ENCODE results near the gene MAD2L2. TPM values are rescaled to one million over a fixed set of nuclear protein-coding genes. Genes with fewer than 3 reads are reported as not detected.

MAD2L2 gene
- polyA plus RNA-seq, 2 donors, result 8.1 to 18.5 TPM

DNA sequence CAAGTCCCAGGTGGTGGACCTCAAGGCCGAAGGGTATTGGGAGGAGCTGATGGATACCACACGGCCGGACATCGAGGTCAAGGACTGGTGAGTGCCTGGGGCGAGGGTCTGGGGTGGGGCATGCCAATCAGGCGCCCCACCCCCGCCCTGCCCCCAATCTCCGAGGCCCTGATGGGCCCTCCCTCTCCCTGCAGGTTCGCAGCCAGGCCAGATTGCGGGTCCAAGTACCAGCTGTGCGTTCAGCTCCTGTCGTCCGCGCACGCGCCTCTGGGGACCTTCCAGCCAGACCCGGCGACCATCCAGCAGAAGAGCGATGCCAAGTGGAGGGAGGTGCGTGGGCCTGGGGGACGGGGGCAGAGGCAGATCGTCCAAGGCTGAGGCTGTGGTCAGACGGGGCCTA, 22.4 kb downstream of the MAD2L2 start:
- H3K27ac ChIP-seq (ENCODE audit: low read depth in 2 of 2, low read length in 1 of 2), result no peak overlapping the region
- peaks cover 0 to 14% of the 10 kb centered on the region in 2 donors for H3K36me3 ChIP-seq (ENCODE audit: control insufficient read depth in 2 of 2, insufficient read depth in 2 of 2, low read length in 1 of 2)
- peaks cover 6 to 8% of the 10 kb centered on the region in 2 donors for H3K4me1 ChIP-seq (ENCODE audit: control insufficient read depth in 2 of 2, insufficient read depth in 2 of 2, low read length in 1 of 2)
- H3K9me3 ChIP-seq (ENCODE audit: control insufficient read depth in 2 of 2, insufficient read depth in 1 of 2, low read depth in 1 of 2, low read length in 1 of 2), result no peaks in the 10 kb centered on the region
- 88 to 90% methylated on average over 23 of the region's 23 CpGs for whole genome bisulfite sequencing, 2 donors
- no peak overlapping the region for H3K4me3 ChIP-seq (ENCODE audit: low read depth in 1 of 2, low read length in 2 of 2)
- no peaks in the 10 kb centered on the region for H3K27me3 ChIP-seq (ENCODE audit: control insufficient read depth in 1 of 2, insufficient read depth in 2 of 2, low read length in 2 of 2)

DNA sequence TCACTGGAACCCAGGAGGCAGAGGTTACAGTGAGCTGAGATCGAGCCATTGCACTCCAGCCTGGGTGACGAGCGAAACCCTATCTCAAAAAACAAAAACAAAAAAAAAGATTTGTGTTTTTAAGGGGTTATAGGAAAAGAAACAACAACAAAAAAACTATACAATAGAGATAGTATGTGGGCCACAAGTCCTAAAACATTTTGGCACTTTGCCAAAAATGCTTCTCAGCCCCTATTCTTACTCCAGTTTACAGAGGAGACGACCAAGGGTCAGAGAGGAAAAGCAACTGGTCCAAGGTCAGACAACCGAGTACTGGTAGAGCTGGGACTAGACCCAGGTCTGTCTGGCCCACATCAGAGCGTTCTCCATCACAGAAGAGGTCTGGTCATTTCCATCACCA, 23.3 kb downstream of the MAD2L2 start:
- peaks cover 6 to 8% of the 10 kb centered on the region in 2 donors for H3K4me1 ChIP-seq (ENCODE audit: control insufficient read depth in 2 of 2, insufficient read depth in 2 of 2, low read length in 1 of 2)
- 75 to 80% methylated on average over 6 of the region's 6 CpGs for WGBS, 2 donors
- no peak overlapping the region for H3K27ac ChIP-seq (ENCODE audit: low read depth in 2 of 2, low read length in 1 of 2)
- H3K9me3 ChIP-seq (ENCODE audit: control insufficient read depth in 2 of 2, insufficient read depth in 1 of 2, low read depth in 1 of 2, low read length in 1 of 2), result no peaks in the 10 kb centered on the region
- H3K27me3 ChIP-seq (ENCODE audit: control insufficient read depth in 1 of 2, insufficient read depth in 2 of 2, low read length in 2 of 2), result no peaks in the 10 kb centered on the region
- H3K36me3 ChIP-seq (ENCODE audit: control insufficient read depth in 2 of 2, insufficient read depth in 2 of 2, low read length in 1 of 2), result peaks cover 0 to 14% of the 10 kb centered on the region in 2 donors
- H3K4me3 ChIP-seq (ENCODE audit: low read depth in 1 of 2, low read length in 2 of 2), result no peak overlapping the region

DNA sequence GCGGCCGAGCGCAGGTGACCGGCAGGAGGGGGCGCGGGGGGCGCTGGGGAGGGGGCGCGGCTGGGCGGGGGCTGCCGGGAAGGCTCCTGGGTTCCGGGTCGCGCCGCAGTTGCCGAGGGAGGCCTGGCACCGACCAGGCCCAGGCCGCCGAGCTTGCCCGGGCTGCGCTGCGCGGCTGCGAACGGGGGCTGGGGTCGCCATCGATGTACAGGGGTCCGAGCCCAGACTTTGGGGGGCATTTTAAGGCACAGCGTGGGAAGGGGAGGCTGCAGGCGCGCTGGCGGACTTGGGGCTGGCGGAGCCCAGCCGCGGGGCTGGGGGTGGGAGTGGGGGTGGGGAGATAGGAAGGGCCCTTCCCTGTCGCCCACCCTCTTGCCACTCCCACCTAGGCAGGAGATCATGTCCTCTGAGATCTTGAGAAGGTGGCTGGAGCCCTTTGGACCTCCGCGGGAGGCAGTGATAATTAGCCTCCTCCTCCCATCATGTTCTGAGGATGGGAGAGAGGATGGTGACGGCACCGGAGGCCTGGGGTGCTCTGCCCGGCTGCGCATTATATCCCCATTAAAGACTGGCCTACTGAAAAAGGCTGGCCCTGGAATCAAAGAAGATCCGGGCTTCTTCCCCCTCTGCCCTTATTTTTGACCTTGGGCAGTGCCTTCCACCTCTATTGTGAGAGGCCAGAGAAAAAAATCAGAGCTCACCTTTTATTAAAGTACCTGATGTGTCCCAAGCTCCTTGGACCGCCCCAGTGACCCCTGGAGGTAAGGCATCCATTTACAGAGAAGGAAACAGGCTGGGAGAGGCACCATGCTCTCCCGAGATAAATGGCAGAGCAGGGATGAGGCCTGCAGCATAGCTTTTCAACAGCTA, 25.8 kb downstream of the MAD2L2 start:
- no peaks in the 10 kb centered on the region for H3K27me3 ChIP-seq (ENCODE audit: control insufficient read depth in 1 of 2, insufficient read depth in 2 of 2, low read length in 2 of 2)
- no peak overlapping the region for H3K27ac ChIP-seq (ENCODE audit: low read depth in 2 of 2, low read length in 1 of 2)
- peak overlapping the region; percentile 58 to 68 for H3K4me3 ChIP-seq (ENCODE audit: low read depth in 1 of 2, low read length in 2 of 2)
- peaks cover 0 to 9% of the 10 kb centered on the region in 2 donors for H3K36me3 ChIP-seq (ENCODE audit: control insufficient read depth in 2 of 2, insufficient read depth in 2 of 2, low read length in 1 of 2)
- 6 to 7% methylated on average over 38 to 45 of the region's 45 CpGs for WGBS, 2 donors
- H3K9me3 ChIP-seq (ENCODE audit: control insufficient read depth in 2 of 2, insufficient read depth in 1 of 2, low read depth in 1 of 2, low read length in 1 of 2), result no peaks in the 10 kb centered on the region
- peaks cover 6 to 8% of the 10 kb centered on the region in 2 donors for H3K4me1 ChIP-seq (ENCODE audit: control insufficient read depth in 2 of 2, insufficient read depth in 2 of 2, low read length in 1 of 2)

DNA sequence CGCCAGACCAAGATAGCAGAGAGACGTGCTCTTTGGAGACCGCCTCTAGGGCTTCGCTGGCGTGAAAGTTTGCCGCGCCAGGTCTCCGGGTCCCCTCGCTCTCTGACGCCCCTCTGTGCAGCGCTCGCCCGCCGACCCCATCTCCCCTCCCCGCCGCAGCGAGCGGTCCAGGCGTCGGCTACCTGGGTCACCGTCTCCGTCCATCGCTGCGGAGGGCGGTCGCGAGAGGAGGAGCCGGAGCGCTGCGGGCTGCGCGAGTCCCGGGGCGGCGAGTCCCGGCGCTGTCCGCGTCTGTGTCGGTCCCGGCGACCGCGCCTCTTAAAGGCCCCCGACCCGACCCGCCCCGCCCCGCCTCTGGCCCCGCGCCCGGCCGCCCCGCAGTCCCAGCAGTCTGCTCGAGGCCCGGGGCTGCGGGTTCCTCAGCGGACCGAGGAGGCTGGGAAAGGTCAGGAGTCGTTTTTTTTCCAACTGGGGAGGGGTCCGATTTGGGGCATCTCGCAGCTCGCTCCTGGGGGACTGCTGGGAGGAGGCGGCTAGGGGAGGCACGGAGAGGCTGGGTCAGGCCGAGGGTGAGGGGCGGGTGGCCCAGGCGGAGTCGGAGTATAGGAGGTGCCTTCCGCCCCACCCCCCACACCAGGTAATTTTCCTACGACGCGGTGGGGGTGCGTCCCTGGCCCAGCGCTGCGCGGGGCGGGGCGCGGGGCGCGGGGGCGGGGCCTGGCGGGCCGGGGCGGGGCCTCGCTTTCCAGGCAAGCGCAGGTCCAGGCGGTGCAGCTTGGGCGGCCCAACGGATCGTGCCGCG, 26.6 kb downstream of the MAD2L2 start, which contains the start of the genes FBXO2 and FBXO44:
TSS of gene FBXO2 (minus strand) at position 293 of the 802 bp plus-strand sequence. CDS start at position 204, 89 bp downstream.
TSS of gene FBXO44 (plus strand) at position 741 of the 802 bp plus-strand sequence. CDS start 959 bp downstream, outside the sequence.
- no peaks in the 10 kb centered on the region for H3K9me3 ChIP-seq (ENCODE audit: control insufficient read depth in 2 of 2, insufficient read depth in 1 of 2, low read depth in 1 of 2, low read length in 1 of 2)
- H3K4me1 ChIP-seq (ENCODE audit: control insufficient read depth in 2 of 2, insufficient read depth in 2 of 2, low read length in 1 of 2), result peaks cover 6 to 11% of the 10 kb centered on the region in 2 donors
- H3K27ac ChIP-seq (ENCODE audit: low read depth in 2 of 2, low read length in 1 of 2), result peak within 1 kb of the TSS; percentile 39 to 67
- no peaks in the 10 kb centered on the region for H3K27me3 ChIP-seq (ENCODE audit: control insufficient read depth in 1 of 2, insufficient read depth in 2 of 2, low read length in 2 of 2)
- WGBS, 2 donors, result 3 to 4% methylated on average over 62 to 94 of the region's 94 CpGs
- peaks cover 0 to 9% of the 10 kb centered on the region in 2 donors for H3K36me3 ChIP-seq (ENCODE audit: control insufficient read depth in 2 of 2, insufficient read depth in 2 of 2, low read length in 1 of 2)
- H3K4me3 ChIP-seq (ENCODE audit: low read depth in 1 of 2, low read length in 2 of 2), result peak within 1 kb of the TSS; percentile 63 to 68

DNA sequence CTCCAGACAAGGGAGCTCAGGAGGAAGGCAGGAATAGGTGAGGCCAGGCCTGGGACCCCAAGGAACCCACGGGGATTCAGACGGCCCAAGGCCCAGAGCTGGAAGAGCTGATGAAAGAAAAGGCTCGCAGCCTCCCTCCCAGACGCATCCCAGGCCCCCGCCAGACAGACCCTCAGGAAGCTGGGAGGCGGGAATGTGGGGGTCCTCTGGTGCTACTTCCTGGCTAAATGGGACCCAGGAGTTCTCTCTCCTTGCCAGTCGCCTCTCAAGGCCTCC, 27.1 kb downstream of the MAD2L2 start:
- H3K4me3 ChIP-seq (ENCODE audit: low read depth in 1 of 2, low read length in 2 of 2), result peak overlapping the region; percentile 63 to 68

DNA sequence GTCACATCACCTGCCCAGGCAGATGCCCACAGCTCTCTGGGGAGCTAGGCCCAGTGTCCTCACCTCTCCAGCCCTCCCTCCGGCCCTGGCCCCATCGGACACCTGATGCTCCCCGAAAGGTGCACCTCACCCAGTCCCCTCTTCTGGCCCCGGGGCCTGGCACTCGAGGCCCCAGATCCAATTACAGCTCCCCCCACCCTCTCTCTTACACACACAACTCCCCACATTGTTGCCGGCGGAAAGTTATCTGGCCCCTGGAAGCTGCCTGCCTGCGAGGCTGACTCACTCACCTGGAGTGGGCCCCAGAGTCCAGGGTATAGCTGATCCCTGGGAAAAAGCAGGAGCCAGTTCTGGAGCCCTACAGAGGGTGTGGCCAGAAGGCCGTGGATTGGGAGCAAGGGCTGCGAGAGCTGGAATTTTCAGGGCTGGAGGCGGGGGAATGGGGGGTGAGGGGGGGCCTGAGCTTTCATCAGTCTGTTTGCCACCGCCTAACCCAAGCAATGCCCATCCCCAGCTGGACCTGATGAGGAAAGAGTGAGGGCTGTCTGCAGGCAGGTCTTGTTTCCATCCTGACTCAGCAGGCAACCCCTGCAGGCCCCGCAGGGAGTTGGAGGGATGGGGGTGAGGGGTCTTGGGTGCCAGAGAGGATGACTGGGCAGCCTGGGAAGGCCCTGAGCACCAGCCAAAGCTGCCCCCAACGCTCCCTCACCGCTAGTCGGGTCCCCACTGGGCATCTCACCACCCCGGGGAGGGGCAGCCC, 27.7 kb downstream of the MAD2L2 start:
- H3K27ac ChIP-seq (ENCODE audit: low read depth in 2 of 2, low read length in 1 of 2), result peak overlapping the region in 1 of 2 donors; percentile 9
- WGBS, 2 donors, result 48 to 53% methylated on average over 17 of the region's 17 CpGs
- H3K27me3 ChIP-seq (ENCODE audit: control insufficient read depth in 1 of 2, insufficient read depth in 2 of 2, low read length in 2 of 2), result no peaks in the 10 kb centered on the region
- H3K4me1 ChIP-seq (ENCODE audit: control insufficient read depth in 2 of 2, insufficient read depth in 2 of 2, low read length in 1 of 2), result peaks cover 6 to 15% of the 10 kb centered on the region in 2 donors
- peaks cover 0 to 6% of the 10 kb centered on the region in 2 donors for H3K36me3 ChIP-seq (ENCODE audit: control insufficient read depth in 2 of 2, insufficient read depth in 2 of 2, low read length in 1 of 2)
- H3K9me3 ChIP-seq (ENCODE audit: control insufficient read depth in 2 of 2, insufficient read depth in 1 of 2, low read depth in 1 of 2, low read length in 1 of 2), result no peaks in the 10 kb centered on the region
- H3K4me3 ChIP-seq (ENCODE audit: low read depth in 1 of 2, low read length in 2 of 2), result peak overlapping the region in 1 of 2 donors; percentile 63

More for the DNA sequence above, 27.1 kb downstream of the MAD2L2 start:
- WGBS, 2 donors, result 38 to 47% methylated on average over 7 of the region's 7 CpGs
- Histone ChIP-seq H3K9me3 (ENCODE audit: control insufficient read depth in 2 of 2, insufficient read depth in 1 of 2, low read depth in 1 of 2, low read length in 1 of 2) (no peaks in the 10 kb centered on the region), H3K27ac (ENCODE audit: low read depth in 2 of 2, low read length in 1 of 2) (peak overlapping the region; percentile 9 to 37), H3K4me1 (ENCODE audit: control insufficient read depth in 2 of 2, insufficient read depth in 2 of 2, low read length in 1 of 2) (peaks cover 6 to 13% of the 10 kb centered on the region in 2 donors), H3K36me3 (ENCODE audit: control insufficient read depth in 2 of 2, insufficient read depth in 2 of 2, low read length in 1 of 2) (peaks cover 0 to 9% of the 10 kb centered on the region in 2 donors), H3K27me3 (ENCODE audit: control insufficient read depth in 1 of 2, insufficient read depth in 2 of 2, low read length in 2 of 2) (no peaks in the 10 kb centered on the region)

DNA sequence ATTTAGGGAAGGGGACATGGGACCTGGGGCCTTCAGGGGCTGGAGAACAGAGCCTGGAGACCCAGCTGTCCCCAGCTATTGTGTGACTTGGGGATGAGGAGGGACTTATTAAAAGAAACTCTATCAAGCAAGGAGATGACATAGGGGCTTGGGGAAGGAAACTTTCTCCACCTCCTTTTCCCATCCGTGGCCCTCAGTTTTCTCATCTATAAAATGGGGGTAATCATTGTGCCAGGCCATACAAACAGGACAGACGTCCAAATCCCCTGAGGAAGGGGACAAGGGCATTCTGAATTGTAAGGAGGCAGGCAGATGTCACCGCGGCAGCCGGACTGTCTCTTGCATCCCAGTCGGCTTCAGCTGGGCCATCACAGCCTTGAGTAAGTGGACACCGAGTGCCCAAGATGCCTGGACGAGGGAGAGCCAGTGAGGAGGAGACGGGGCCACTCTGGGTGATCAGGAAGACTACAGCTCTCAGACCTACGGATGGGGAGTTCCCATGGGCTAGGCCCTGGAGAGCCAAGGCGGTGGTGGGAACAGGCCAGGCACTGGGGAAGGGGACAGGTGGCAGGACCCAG, 28.7 kb downstream of the MAD2L2 start:
- peaks cover 11 to 15% of the 10 kb centered on the region in 2 donors for H3K4me1 ChIP-seq (ENCODE audit: control insufficient read depth in 2 of 2, insufficient read depth in 2 of 2, low read length in 1 of 2)
- H3K27me3 ChIP-seq (ENCODE audit: control insufficient read depth in 1 of 2, insufficient read depth in 2 of 2, low read length in 2 of 2), result no peaks in the 10 kb centered on the region
- no peak overlapping the region for H3K27ac ChIP-seq (ENCODE audit: low read depth in 2 of 2, low read length in 1 of 2)
- H3K4me3 ChIP-seq (ENCODE audit: low read depth in 1 of 2, low read length in 2 of 2), result no peak overlapping the region
- H3K36me3 ChIP-seq (ENCODE audit: control insufficient read depth in 2 of 2, insufficient read depth in 2 of 2, low read length in 1 of 2), result peaks cover 0 to 2% of the 10 kb centered on the region in 2 donors
- no peaks in the 10 kb centered on the region for H3K9me3 ChIP-seq (ENCODE audit: control insufficient read depth in 2 of 2, insufficient read depth in 1 of 2, low read depth in 1 of 2, low read length in 1 of 2)
- WGBS, 2 donors, result 88 to 91% methylated on average over 11 of the region's 11 CpGs

DNA sequence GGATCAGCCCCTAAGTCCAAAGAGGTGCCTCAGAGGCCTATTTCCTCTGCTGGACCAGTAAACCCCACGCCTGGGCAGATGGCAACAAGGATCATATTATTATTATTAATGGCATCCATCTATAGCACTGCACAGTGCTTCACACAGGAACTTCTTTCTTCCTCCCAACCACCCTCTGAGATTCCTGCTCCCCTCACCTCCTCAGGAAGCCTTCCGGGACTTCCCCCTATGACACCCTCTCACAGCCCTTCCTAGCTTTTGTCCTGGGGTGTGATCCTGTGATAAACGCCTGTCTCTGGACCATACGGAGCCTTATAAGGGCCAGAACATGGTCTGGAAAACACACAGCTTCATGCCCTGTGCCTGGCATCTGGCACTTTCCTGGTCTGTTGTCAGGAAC, 29.9 kb downstream of the MAD2L2 start:
- H3K4me3 ChIP-seq (ENCODE audit: low read depth in 1 of 2, low read length in 2 of 2), result no peak overlapping the region
- no peaks in the 10 kb centered on the region for H3K9me3 ChIP-seq (ENCODE audit: control insufficient read depth in 2 of 2, insufficient read depth in 1 of 2, low read depth in 1 of 2, low read length in 1 of 2)
- peaks cover 11 to 15% of the 10 kb centered on the region in 2 donors for H3K4me1 ChIP-seq (ENCODE audit: control insufficient read depth in 2 of 2, insufficient read depth in 2 of 2, low read length in 1 of 2)
- WGBS, 2 donors, result 67 to 87% methylated on average over 4 of the region's 4 CpGs
- H3K27ac ChIP-seq (ENCODE audit: low read depth in 2 of 2, low read length in 1 of 2), result no peak overlapping the region
- peaks cover 0 to 2% of the 10 kb centered on the region in 2 donors for H3K36me3 ChIP-seq (ENCODE audit: control insufficient read depth in 2 of 2, insufficient read depth in 2 of 2, low read length in 1 of 2)
- no peaks in the 10 kb centered on the region for H3K27me3 ChIP-seq (ENCODE audit: control insufficient read depth in 1 of 2, insufficient read depth in 2 of 2, low read length in 2 of 2)
